GM12873 (cell line): ENCODE measurements around the gene SNF8.

Experiments
- TF ChIP-seq, protein P1 (sequence below): IDR thresholded peaks from 2 replicates; pipeline ENCODE4 v1.5.1; 2012; ENCODE audit warnings: low read depth, mild to moderate bottlenecking, moderate library complexity, low read length, control low read depth; ENCODE audit not compliant: insufficient read depth; ENCODE audit errors: missing control alignments

The SNF8 gene

DNA sequence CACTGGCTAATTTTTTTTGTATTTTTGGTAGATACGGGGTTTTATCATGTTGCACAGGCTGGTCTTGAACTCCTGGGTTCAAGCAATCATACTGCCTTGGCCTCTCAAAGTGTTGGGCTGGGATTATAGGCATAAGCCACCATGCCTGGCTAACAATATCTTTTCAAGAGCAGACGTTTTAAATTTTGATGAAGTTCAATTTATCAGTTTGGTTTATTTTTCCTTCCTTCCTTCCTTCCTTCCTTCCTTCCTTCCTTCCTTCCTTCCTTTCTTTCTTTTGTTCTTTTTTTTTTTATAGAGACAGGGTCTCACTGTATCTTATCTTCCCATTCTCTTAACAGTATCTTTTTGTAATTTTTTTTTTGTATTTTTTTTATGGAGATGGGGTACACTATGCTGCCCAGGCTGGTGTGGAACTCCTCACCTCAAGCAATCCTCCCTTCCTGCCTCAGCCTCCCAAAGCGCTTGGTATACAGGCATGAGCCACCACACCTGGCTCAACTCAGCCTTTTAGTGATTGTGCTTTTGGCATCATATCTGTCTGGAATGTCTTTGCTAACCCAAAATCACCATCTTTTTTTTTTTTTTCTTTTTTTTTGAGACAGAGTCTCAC, 37.4 kb upstream of the SNF8 start:
- TF ChIP-seq, protein P1, sequence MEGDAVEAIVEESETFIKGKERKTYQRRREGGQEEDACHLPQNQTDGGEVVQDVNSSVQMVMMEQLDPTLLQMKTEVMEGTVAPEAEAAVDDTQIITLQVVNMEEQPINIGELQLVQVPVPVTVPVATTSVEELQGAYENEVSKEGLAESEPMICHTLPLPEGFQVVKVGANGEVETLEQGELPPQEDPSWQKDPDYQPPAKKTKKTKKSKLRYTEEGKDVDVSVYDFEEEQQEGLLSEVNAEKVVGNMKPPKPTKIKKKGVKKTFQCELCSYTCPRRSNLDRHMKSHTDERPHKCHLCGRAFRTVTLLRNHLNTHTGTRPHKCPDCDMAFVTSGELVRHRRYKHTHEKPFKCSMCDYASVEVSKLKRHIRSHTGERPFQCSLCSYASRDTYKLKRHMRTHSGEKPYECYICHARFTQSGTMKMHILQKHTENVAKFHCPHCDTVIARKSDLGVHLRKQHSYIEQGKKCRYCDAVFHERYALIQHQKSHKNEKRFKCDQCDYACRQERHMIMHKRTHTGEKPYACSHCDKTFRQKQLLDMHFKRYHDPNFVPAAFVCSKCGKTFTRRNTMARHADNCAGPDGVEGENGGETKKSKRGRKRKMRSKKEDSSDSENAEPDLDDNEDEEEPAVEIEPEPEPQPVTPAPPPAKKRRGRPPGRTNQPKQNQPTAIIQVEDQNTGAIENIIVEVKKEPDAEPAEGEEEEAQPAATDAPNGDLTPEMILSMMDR: no peak

DNA sequence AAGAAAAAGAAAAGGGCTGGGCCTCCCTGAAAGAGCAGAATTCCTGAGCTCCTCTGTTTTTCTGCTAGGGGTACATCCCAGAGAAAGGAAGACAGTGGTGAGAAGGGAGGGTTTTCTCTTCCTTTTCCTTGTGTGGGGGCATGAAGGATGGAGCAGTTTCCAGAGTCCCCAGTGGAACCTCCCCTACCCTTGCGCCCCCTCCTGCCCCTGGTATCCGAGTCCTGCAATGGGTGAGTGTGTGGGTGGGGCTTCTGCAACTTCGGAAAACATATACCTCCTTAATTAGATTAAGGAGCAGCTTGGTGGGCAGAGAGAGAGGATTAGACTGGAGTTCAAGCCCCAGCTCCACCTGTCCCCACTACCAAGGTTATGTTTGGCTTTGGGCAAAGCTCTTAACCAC, 29.2 kb upstream of the SNF8 start:
- TF ChIP-seq, protein P1: no peak

GRCh38 chr17:48972749-48973097, 28.1 kb upstream of the SNF8 start:
- TF ChIP-seq, protein P1: no peak

- TF ChIP-seq, protein P1: no peak
These were observed 26.4 kb upstream of the SNF8 start for GRCh38 chr17:48970865-48971687.

- TF ChIP-seq, protein P1: no peak
These were observed 25.6 kb upstream of the SNF8 start for GRCh38 chr17:48970224-48970623.

DNA sequence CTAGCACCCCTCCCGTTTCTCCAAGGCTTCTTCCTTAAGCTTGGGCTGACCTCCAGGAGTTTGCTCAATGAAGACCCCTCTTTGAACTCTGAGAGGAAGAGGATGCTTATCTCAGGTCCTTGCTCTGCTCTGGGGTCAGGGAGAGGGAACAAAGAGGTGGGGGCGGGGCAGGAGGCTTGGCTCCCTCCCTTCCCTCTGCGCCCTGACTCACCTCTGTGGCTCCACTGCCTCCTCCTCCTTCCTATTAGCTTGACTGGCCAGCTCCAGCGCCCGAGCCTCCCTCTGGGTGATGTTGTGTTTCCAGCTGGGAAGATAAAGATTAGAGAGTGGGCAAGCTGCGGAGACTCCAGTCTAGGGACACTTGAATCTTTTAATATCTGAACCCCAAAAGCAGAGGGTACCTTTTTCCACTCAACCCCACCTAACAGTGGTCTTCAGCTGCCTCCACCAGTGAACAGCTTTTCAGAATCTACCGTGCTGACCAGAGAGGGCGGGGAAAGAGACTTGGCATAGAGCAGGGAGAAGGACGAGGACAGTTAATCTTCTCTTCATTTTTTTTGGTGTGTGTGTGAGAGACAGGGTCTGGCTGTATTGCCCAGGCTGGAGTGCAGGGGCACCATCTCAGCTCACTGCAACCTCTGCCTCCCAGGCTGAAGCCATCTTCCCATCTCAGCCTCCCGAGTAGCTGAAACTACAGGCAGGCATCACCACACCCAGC, 17.0 kb upstream of the SNF8 start:
- TF ChIP-seq, protein P1: no peak
